ENCODE measurements around the gene ADRA2B.
"Not testable (repeated sequence)": the region's sequence is repeated elsewhere in the genome, so short reads cannot be mapped to it uniquely, and the experiment has no call there.

ADRA2B gene

GRCh38 chr2:96067098-96067660, 49.2 kb downstream of the ADRA2B start:
- H3K4me3 ChIP-seq; DNase-seq (ENCODE audit: low read depth, low spot score); H3K9ac ChIP-seq (ENCODE audit: insufficient read length); H3K27ac ChIP-seq; H3K36me3 ChIP-seq (ENCODE audit: insufficient read depth, low read length); H3K9me3 ChIP-seq (ENCODE audit: low read depth, low read length): not testable (repeated sequence)

- not testable (repeated sequence) for H3K9ac ChIP-seq (ENCODE audit: insufficient read length); H3K27ac ChIP-seq; H3K36me3 ChIP-seq (ENCODE audit: insufficient read depth, low read length); H3K4me3 ChIP-seq; DNase-seq (ENCODE audit: low read depth, low spot score); H3K9me3 ChIP-seq (ENCODE audit: low read depth, low read length)
Observed at GRCh38 chr2:96066511-96066910, 49.9 kb downstream of the ADRA2B start.

GRCh38 chr2:96065954-96066353, 50.4 kb downstream of the ADRA2B start:
- H3K36me3 ChIP-seq (ENCODE audit: insufficient read depth, low read length); H3K27ac ChIP-seq; H3K9ac ChIP-seq (ENCODE audit: insufficient read length); DNase-seq (ENCODE audit: low read depth, low spot score); H3K9me3 ChIP-seq (ENCODE audit: low read depth, low read length); H3K4me3 ChIP-seq: not testable (repeated sequence)

- no peak overlapping the region for H3K9ac ChIP-seq (ENCODE audit: insufficient read length)
- DNase-seq (ENCODE audit: low read depth, low spot score), result no peak
- TF ChIP-seq POLR2AphosphoS5 (IDR thresholded peaks at IDR 0.05; ENCODE audit: borderline replicate concordance, low read depth, low read length) (no peak), EZH2 (IDR thresholded peaks at IDR 0.05) (no peak), FOXP2 (optimal IDR thresholded peaks at IDR 0.05; ENCODE audit: control extremely low read depth, extremely low read length, insufficient read depth) (no peak)
- H3K4me3 ChIP-seq, result no peak overlapping the region
- no peaks in the 10 kb centered on the region for H3K36me3 ChIP-seq (ENCODE audit: insufficient read depth, low read length)
- H3K9me3 ChIP-seq (ENCODE audit: low read depth, low read length), result no peaks in the 10 kb centered on the region
- H3K27ac ChIP-seq, result no peak overlapping the region
Observed at GRCh38 chr2:96065381-96065930, 50.9 kb downstream of the ADRA2B start.

- not testable (repeated sequence) for DNase-seq (ENCODE audit: low read depth, low spot score); H3K27ac ChIP-seq; H3K9ac ChIP-seq (ENCODE audit: insufficient read length); H3K4me3 ChIP-seq; H3K9me3 ChIP-seq (ENCODE audit: low read depth, low read length); H3K36me3 ChIP-seq (ENCODE audit: insufficient read depth, low read length)
Observed at GRCh38 chr2:96064760-96065159, 51.6 kb downstream of the ADRA2B start.

- not testable (repeated sequence) for H3K4me3 ChIP-seq; H3K9ac ChIP-seq (ENCODE audit: insufficient read length); H3K36me3 ChIP-seq (ENCODE audit: insufficient read depth, low read length); DNase-seq (ENCODE audit: low read depth, low spot score); H3K27ac ChIP-seq; H3K9me3 ChIP-seq (ENCODE audit: low read depth, low read length)
Observed at GRCh38 chr2:96064047-96064675, 52.2 kb downstream of the ADRA2B start.

GRCh38 chr2:96063116-96063899, 53.1 kb downstream of the ADRA2B start:
- H3K27ac ChIP-seq; DNase-seq (ENCODE audit: low read depth, low spot score); H3K9me3 ChIP-seq (ENCODE audit: low read depth, low read length): not testable (repeated sequence)

More at GRCh38 chr2:96063116-96063899, 53.1 kb downstream of the ADRA2B start:
- H3K36me3 ChIP-seq (ENCODE audit: insufficient read depth, low read length); H3K9ac ChIP-seq (ENCODE audit: insufficient read length); H3K4me3 ChIP-seq: not testable (repeated sequence)

All from SK-N-MC (cell line).